ENCODE data around the gene GNB1.

DNA sequence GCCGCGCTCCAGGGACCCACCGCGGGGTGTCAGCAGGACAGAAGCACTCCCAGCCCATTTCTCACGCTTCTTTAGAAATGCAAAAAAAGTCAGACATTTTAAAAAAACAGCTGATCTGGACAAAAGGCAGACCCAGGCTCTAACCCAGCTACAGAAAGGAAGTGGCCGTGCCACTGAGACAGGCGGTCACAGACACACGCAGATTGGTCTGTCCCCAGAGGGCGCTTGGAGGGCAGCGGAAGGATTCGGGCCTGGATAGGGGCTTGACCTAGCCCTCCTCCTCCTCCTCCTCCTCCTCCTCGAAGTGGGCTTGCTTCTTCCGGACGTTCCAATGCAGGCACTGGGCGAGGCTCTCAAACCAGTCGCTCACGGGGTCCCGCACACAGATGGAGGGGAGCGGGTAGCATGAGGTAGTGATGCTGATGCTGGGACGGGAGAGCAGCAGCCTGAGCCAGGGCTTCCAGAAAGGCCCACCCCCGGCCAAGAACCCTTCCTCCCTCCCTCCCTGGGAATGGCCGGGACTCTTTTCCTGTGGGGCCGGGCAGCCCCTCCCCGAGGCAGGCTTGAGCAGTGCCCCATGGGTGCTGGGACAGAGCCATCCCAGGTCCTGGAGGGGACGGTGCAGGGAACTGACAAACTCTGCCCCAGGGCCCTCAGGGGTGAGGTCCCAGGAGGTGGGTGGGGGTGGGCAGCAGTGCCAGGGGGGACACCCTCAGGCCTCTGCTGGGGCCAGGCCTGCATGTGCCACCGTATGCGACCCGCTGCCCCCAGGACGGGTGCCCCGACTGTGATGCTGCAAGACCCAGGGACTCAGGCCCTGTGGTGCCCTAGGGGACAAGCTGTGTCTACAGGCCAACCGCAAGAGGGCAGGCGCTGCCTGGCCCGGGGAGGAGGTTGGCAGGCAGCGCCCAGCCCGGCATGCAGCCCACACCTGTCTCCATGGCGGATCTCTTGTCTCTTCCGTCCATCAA is 138.0 kb downstream of the GNB1 start:
- TF ChIP-seq, protein P1, sequence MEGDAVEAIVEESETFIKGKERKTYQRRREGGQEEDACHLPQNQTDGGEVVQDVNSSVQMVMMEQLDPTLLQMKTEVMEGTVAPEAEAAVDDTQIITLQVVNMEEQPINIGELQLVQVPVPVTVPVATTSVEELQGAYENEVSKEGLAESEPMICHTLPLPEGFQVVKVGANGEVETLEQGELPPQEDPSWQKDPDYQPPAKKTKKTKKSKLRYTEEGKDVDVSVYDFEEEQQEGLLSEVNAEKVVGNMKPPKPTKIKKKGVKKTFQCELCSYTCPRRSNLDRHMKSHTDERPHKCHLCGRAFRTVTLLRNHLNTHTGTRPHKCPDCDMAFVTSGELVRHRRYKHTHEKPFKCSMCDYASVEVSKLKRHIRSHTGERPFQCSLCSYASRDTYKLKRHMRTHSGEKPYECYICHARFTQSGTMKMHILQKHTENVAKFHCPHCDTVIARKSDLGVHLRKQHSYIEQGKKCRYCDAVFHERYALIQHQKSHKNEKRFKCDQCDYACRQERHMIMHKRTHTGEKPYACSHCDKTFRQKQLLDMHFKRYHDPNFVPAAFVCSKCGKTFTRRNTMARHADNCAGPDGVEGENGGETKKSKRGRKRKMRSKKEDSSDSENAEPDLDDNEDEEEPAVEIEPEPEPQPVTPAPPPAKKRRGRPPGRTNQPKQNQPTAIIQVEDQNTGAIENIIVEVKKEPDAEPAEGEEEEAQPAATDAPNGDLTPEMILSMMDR (IDR thresholded peaks at IDR 0.05): no peak
- no peak for TF ChIP-seq POLR2AphosphoS5 (IDR thresholded peaks at IDR 0.05)

Data from upper lobe of left lung (tissue), 4 donors.